IgD-negative memory B cell (primary cell): ENCODE results near the gene ASIC4. TPM values are rescaled to one million over a fixed set of nuclear protein-coding genes. Genes with fewer than 3 reads are reported as not detected.

Experiments
- H3K27ac Mint-ChIP-seq, 3 donors: one replicate each; pipeline ENCODE4 v1.8.0; 2020 to 2022; ENCODE audit warnings: mild to moderate bottlenecking in 3 of 3, mixed read lengths in 3 of 3, moderate library complexity in 1 of 3
- H3K27me3 Mint-ChIP-seq: one replicate; pipeline ENCODE4 v1.8.0; 2021; ENCODE audit warnings: mixed read lengths
- H3K36me3 Mint-ChIP-seq: one replicate; pipeline ENCODE4 v1.8.0; 2020; ENCODE audit warnings: mild to moderate bottlenecking, mixed read lengths
- H3K4me1 Mint-ChIP-seq, 3 donors: one replicate each; pipeline ENCODE4 v1.8.0; 2020 to 2022; ENCODE audit warnings: mixed read lengths in 3 of 3, mild to moderate bottlenecking in 1 of 3
- H3K4me3 Mint-ChIP-seq, 4 donors: one replicate each; pipeline ENCODE4 v1.8.0; 2020 to 2022; ENCODE audit warnings: mild to moderate bottlenecking in 4 of 4, mixed read lengths in 4 of 4, moderate library complexity in 3 of 4
- H3K9me3 Mint-ChIP-seq, 3 donors: one replicate each; pipeline ENCODE4 v1.8.0; 2020 to 2021; ENCODE audit warnings: mixed read lengths in 3 of 3, mild to moderate bottlenecking in 1 of 3
- polyA plus RNA-seq: library from polyadenylated mRNA; unstranded; fragments of 300-500 nt; fragmentation: Illumina TruSeq; gene quantifications from one replicate; pipeline ENCODE4 v1.2.3, GENCODE V29; 2021

Gene ASIC4
- polyA plus RNA-seq, 1 donor from 2014 or later = not detected

DNA sequence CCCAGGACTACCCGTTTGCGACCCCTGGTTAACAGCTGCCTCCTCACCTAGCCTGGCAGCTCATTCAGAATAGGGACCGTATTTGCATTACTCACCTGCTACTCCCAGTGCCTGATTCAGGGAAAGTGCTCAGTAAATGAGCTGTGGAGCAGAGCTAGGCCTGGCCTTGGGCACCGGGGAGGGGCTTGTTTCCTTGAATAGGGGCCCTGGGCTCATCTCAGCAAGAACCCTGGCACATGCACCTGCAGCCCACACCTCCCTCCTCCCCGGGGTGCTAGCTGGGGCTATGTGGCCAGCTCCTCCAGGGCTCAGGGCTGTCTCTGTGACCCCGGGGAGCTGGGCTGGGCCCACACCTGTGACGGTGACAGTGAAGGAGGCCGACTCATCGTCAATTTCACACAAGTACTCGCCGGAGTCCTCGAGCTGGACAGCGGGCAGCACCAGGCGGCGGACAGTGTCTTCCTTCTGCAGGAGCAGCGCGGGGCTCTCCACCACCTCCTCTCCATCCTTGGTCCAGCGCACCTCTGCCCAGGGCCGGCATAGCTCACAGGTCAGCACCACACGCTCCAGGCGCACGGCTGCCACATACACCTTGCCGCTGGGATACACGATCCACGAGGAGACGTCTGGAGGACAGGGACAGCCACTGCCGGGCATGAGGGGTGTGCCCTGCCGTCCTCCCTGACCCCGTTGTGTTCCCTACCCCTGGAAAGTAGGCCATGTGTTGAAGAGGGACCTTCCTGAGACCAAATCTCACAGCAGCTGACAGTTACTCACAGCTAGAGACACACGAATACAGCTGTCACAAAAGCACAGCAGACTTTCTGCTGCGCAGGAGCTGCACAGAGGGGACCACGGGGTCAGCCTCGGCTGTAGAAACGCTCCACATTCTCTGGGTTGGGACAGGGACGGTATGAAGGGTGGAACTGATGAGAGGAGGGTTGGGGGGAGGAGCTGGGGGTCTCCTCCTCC, 48.1 kb downstream of the ASIC4 start:
- no peak overlapping the region for H3K4me3 Mint-ChIP-seq
- no peaks in the 10 kb centered on the region for H3K4me1 Mint-ChIP-seq

DNA sequence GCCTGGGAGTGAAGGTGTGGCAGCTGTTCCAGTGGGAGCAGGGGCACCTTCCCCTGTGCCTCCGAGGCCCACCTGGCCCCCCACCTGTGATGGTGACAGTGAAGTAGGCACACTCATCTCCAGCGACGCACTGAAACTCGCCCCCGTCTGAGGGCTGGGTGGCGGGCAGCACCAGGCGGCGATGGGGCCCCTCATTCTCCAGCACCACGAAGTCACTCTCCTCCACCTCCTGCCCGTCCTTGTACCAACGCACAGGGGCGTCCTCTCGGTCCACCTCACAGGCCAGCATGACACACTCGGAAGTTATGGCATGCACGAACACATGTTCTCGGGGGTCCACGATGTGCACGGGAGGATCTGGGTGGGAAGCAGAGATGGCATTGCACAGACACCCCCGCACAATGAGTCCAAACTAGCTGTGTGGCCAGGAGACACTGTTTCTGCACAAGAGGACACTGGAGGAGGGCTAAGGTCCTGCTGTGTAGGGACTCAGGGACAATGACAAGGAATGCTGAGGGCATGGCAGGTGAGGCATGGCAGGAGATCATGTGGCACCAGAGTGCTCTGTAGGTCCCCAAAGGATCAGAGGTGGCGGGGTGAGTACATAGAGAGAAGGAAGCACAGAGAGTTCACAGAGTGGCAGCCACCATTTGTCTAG, 49.1 kb downstream of the ASIC4 start:
- Mint-ChIP-seq H3K36me3 (no peaks in the 10 kb centered on the region), H3K4me3 (no peak overlapping the region), H3K9me3 (peaks cover 0 to 8% (median 2%) of the 10 kb centered on the region in 3 donors), H3K27me3 (peaks cover 29% of the 10 kb centered on the region), H3K27ac (no peak overlapping the region), H3K4me1 (no peaks in the 10 kb centered on the region)

More for the DNA sequence above, 48.1 kb downstream of the ASIC4 start:
- Mint-ChIP-seq H3K9me3 (peaks cover 0 to 8% (median 0%) of the 10 kb centered on the region in 3 donors), H3K27ac (peak overlapping the region in 1 of 3 donors; percentile 5), H3K27me3 (peaks cover 21% of the 10 kb centered on the region), H3K36me3 (no peaks in the 10 kb centered on the region)

DNA sequence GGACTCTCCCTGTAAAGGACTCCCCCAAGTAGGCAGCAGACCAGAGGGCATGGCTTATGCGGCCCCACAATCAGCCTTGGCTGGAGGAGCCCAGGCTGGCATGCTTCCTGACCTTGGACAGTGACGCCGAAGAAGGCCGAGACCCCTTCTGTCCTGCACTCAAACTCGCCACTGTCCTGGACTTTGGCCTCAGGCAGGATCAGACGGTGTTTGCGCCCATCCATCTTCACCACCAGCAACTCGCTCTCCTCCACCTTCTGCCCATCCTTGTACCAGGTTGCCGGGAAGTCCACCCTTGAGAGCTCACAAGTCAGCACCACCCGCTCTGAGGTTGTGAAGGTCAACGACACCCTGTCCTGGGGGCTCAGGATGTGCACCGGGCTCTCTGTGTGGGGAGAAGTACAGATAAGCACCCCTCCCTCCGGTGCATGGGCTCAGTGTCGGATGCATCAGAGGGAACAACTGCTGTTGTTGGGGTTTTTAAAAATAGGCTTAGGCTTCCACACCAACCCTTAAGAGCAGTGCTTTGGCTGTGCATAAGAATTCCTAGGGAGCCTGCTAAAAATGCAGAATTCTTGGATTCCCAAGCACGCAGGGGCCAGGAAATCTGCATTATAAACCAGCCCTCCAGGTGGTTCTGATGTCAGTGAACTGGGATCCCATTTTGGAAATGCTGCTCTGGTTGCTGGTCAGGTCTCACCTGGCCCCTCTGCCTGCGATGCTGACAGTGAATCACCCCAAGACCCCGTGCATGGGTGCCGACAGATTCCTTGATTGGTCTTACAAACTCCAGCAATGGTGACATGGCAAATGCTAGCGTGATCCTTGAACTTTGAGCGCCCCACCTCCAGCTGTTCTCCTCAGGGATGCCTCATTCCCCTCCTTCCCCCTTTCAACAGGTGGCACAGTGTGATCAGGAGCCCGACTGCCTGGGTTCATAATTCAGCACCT, 51.1 kb downstream of the ASIC4 start:
- H3K4me3 Mint-ChIP-seq = no peak overlapping the region
- peaks cover 0 to 8% (median 2%) of the 10 kb centered on the region in 3 donors for H3K9me3 Mint-ChIP-seq
- no peak overlapping the region for H3K27ac Mint-ChIP-seq
- H3K36me3 Mint-ChIP-seq = no peaks in the 10 kb centered on the region
- H3K4me1 Mint-ChIP-seq = no peaks in the 10 kb centered on the region
- peaks cover 41% of the 10 kb centered on the region for H3K27me3 Mint-ChIP-seq

DNA sequence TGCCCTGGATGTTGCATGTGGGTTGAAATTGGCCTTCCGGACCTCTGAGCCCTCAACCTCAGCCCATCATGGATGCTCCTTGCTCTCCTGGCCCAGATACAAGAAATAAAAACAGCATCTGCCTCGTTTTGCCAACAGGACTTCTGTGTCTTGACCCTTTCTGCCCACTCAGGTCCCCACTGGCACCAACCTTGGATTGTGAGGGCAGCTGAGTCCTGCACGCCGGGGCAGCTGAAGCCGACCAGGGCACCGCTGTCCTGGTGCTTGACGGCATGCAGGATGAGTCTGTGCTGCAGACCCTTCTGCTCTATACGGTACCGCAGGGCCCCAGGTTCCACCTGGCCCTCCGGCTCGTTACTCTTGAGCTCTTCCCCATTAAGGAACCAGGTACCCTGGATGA, 52.4 kb downstream of the ASIC4 start:
- Mint-ChIP-seq H3K4me1 (no peaks in the 10 kb centered on the region), H3K27ac (no peak overlapping the region), H3K4me3 (no peak overlapping the region), H3K36me3 (no peaks in the 10 kb centered on the region), H3K27me3 (peaks cover 40% of the 10 kb centered on the region), H3K9me3 (peaks cover 0 to 8% (median 2%) of the 10 kb centered on the region in 3 donors)

DNA sequence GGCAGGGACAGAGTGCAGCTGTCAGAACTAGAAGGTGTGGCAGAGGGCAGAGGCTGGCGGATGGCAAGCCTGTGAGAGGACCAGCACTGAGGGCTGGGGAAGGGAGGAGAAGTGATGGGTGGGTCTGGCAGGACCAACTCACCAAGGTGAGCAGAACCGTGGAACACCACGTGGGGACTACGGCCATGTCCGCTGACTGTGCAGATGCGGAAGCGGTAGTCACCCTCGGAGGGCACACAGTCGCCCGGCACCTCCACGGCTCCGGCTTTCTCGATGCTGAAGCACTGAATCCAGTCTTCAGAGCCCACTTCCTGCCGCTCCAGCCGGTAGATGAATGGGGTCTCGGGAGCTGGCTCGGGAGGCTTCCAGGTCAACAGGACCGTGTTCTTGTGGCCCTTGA, 52.8 kb downstream of the ASIC4 start:
- no peak overlapping the region for H3K27ac Mint-ChIP-seq
- H3K36me3 Mint-ChIP-seq = no peaks in the 10 kb centered on the region
- H3K4me3 Mint-ChIP-seq = no peak overlapping the region
- H3K9me3 Mint-ChIP-seq = peaks cover 0 to 8% (median 3%) of the 10 kb centered on the region in 3 donors
- peaks cover 45% of the 10 kb centered on the region for H3K27me3 Mint-ChIP-seq
- H3K4me1 Mint-ChIP-seq = peaks cover 0 to 2% (median 0%) of the 10 kb centered on the region in 3 donors

DNA sequence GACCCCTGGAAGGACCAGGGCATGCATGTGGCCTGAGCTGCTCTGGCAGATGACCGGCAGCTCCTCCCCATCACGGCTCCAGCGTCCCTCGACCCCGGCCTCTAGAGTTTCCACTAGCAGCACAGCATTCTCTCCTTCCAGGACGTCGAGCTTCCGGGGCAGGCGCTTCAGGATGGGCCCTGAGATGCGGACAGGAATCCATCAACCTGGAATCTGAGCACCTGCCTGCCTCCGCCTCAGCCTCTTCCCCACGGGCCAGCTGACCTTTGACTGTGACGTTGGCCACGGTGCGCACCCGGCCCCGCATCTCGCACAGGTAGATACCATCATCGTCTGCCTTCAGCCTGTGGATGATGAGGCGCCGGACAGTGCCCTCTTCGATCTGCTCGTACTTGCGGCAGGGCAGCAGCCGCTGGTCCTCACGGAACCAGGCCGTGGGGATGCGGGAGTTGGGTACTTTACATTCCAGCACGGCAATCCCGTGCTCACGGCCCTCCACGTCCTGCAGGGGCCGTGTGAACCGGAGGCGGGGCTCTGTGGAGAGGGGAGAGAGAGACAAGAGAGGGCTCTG, 53.6 kb downstream of the ASIC4 start:
- Mint-ChIP-seq H3K36me3 (no peaks in the 10 kb centered on the region), H3K4me1 (peaks cover 0 to 2% (median 0%) of the 10 kb centered on the region in 3 donors), H3K9me3 (peaks cover 0 to 8% (median 3%) of the 10 kb centered on the region in 3 donors), H3K27ac (no peak overlapping the region), H3K4me3 (peak overlapping the region in 1 of 4 donors; percentile 34), H3K27me3 (peaks cover 45% of the 10 kb centered on the region)

DNA sequence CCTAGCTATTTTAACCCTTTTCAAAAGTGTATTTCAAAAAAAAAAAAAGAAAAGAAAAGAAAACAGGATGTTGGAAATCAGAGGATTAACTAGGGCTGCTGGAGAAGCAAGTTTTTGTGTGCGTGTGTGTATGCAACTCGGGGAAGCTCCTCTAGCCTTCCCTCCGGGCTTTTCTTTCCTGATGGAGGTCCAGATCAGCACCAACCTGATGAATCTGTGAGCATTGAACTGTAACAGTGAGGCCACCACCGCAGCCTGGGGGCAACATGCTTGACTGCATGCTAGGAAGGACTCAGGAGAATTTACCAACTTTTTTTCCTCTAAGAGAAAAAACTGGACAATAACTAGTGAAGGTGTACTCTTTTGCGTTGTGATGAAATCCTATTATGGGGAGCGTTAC, 54.8 kb downstream of the ASIC4 start:
- H3K4me1 Mint-ChIP-seq = peaks cover 0 to 2% (median 0%) of the 10 kb centered on the region in 3 donors
- no peak overlapping the region for H3K27ac Mint-ChIP-seq
- peaks cover 0 to 8% (median 3%) of the 10 kb centered on the region in 3 donors for H3K9me3 Mint-ChIP-seq
- peaks cover 45% of the 10 kb centered on the region for H3K27me3 Mint-ChIP-seq
- H3K36me3 Mint-ChIP-seq = no peaks in the 10 kb centered on the region
- H3K4me3 Mint-ChIP-seq = no peak overlapping the region

DNA sequence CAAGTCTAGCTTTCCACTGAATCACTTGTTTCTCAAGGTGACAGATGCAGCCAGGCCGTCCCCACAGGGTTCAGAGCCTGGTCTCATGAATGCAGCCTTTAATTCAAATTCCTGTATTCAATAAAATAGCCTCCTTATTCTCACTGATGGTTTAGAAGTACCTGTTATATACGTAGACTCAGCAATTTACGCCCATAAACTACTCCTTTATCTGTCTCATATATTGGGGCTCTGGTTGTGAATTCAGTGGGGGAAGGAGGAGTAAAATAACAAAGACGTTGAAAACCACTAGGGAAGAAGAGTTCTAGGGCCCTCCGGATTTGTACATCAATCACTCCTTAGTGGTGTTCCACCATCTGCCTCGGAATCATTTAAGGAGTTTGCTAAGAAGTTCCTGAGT, 55.4 kb downstream of the ASIC4 start:
- H3K36me3 Mint-ChIP-seq = no peaks in the 10 kb centered on the region
- H3K9me3 Mint-ChIP-seq = peaks cover 0 to 5% (median 3%) of the 10 kb centered on the region in 3 donors
- H3K27ac Mint-ChIP-seq = no peak overlapping the region
- peaks cover 45% of the 10 kb centered on the region for H3K27me3 Mint-ChIP-seq
- peaks cover 0 to 2% (median 0%) of the 10 kb centered on the region in 3 donors for H3K4me1 Mint-ChIP-seq
- peak overlapping the region in 3 of 4 donors; percentile 58 to 65 (median 59) for H3K4me3 Mint-ChIP-seq

DNA sequence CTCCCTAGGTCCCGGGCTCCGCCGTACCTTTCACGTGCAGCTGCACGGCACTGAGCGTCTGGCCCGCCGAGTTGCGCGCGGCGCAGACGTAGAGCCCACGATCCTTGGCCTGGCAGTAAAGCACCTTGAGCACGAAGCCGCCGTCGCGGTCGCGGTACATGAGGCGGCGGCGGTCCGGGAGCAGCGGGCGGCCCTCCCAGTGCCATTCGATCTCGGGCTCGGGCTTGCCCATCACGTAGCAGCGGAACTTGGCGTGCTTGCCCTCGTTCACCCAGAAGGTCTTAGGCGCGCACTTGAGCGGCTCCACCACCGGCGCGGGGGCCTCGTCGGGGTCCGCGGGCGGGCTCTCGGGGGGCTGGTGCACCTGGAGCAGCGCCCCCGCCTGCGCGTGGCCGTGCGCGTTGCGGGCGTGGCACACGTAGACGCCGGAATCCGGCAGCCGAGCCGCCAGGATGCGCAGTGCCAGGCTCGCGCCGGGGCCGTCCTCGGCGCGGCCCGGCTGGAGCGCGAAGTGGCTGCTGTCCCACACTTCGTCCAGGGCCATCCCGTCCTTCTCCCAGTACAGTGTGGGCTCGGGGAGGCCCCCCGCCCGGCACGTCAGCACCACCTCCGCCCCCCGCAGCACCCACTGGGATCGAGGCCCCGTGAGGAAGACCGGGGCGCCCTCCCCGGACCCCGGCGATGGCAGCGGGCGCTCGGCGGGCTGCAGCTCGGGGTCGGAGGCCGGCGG, 56.1 kb downstream of the ASIC4 start:
- peaks cover 0 to 2% (median 0%) of the 10 kb centered on the region in 3 donors for H3K4me1 Mint-ChIP-seq
- no peaks in the 10 kb centered on the region for H3K36me3 Mint-ChIP-seq
- peaks cover 51% of the 10 kb centered on the region for H3K27me3 Mint-ChIP-seq
- H3K4me3 Mint-ChIP-seq = peak overlapping the region; percentile 17 to 65 (median 51)
- H3K9me3 Mint-ChIP-seq = peaks cover 0 to 5% (median 3%) of the 10 kb centered on the region in 3 donors
- H3K27ac Mint-ChIP-seq = no peak overlapping the region

DNA sequence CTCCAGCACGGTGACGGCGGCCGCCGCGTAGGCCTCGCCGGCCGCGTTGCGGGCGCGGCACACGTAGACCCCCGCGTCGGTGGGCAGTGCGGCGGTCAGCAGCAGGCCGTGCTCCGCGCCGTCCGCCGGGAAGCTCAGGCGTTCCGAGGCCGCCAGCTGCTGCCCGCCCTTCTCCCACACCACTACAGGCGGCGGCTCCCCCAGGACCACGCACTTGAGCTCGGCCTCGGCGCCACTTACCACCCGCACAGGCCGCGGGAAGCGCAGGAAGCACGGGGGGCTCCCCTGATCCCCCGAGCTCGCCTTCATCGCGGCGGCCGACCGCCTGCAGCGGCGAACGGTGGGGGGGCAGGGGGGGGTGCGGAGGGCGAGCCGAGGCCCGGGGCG, 56.6 kb downstream of the ASIC4 start:
- peaks cover 0 to 5% (median 3%) of the 10 kb centered on the region in 3 donors for H3K9me3 Mint-ChIP-seq

DNA sequence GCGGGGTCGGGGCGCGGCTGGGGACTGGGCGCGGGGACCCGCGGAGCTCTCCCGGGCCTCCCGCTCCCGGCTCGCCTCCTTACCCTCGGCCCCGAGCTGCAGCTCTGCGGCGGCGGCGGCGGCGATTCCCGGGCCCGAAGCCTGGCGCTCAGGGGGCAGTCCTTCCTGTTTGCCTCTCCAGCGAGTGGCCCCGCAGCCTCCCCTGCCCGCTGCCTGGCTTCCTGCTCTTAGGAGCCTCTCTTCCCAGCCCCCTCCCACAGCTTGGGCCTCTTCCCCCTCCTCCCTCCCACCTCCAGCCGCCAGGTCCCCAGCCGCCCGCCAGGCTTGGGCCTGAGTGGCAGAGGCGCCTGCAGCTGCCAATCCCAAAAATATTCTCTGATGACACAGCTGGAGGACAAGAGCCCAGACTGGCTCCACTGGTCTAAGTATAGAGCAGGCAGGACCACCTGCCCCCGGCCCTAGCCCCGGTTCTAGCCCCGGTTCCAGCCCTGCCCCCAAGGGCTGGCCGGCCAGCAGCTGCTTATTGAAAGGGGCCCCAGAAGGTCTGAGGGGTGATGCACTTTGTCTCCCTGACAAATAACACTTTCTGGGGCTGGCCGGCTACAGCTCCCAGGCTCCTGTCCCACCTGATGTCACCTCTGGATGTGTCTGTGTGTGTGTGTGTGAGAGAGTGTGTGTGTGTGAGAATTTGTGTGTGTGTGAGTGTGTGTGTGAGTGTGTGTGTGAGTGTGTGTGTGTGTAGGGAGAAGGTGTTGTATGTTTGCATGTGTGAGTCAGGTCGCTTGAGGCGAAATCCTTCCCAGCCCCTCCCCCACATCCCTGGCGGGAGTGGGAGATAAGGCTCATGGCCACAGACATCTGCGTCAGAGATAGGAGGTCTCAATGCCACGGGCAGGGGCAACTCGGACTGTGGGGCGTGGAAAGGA, 57.3 kb downstream of the ASIC4 start, which contains the start of gene OBSL1:
Gene OBSL1 (minus strand): TSS at position 229 of the 926 bp plus-strand sequence. CDS start 307 bp downstream, outside the sequence.
- H3K9me3 Mint-ChIP-seq = peaks cover 0 to 3% (median 1%) of the 10 kb centered on the region in 3 donors
- peaks cover 0 to 2% (median 0%) of the 10 kb centered on the region in 3 donors for H3K4me1 Mint-ChIP-seq
- no peaks in the 10 kb centered on the region for H3K36me3 Mint-ChIP-seq
- H3K4me3 Mint-ChIP-seq = peak within 1 kb of the TSS in 3 of 4 donors; percentile 17 to 65 (median 27)
- peaks cover 51% of the 10 kb centered on the region for H3K27me3 Mint-ChIP-seq
- H3K27ac Mint-ChIP-seq = no peak within 1 kb of the TSS

More for the DNA sequence above, 56.6 kb downstream of the ASIC4 start:
- H3K4me3 Mint-ChIP-seq = no peak overlapping the region
- peaks cover 53% of the 10 kb centered on the region for H3K27me3 Mint-ChIP-seq
- H3K4me1 Mint-ChIP-seq = peaks cover 0 to 2% (median 0%) of the 10 kb centered on the region in 3 donors
- no peak overlapping the region for H3K27ac Mint-ChIP-seq
- H3K36me3 Mint-ChIP-seq = no peaks in the 10 kb centered on the region

DNA sequence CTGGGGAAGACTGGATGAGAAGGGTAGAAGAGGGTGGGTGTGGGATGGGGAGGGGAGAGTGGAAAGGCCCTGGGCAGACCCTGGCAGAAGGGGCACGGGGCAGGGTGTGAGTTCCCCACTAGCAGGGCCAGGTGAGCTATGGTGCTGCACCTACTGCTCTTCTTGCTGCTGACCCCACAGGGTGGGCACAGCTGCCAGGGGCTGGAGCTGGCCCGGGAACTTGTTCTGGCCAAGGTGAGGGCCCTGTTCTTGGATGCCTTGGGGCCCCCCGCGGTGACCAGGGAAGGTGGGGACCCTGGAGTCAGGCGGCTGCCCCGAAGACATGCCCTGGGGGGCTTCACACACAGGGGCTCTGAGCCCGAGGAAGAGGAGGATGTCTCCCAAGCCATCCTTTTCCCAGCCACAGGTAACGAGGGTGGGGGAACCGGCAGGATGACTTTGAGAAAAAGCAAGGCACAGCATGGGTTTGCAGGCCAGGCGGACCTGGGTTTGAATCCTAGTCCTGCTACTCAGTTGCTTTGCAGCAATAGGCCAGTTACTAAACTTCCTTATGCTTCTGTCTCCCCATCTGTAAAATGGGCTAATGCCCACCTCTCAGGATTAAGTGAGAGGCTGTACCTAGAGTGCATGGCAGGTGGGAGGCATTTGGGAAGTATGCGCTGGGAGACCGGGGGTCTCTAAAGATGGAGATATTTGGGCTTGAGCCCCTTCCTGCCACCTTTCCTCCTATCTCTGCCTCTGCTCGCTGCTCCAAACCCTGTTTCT, 58.1 kb downstream of the ASIC4 start, which contains the start of gene INHA:
Gene INHA (plus strand): TSS at position 74 of the 765 bp plus-strand sequence. CDS start 65 bp downstream, at position 139.
- no peak within 1 kb of the TSS for H3K27ac Mint-ChIP-seq
- peaks cover 53% of the 10 kb centered on the region for H3K27me3 Mint-ChIP-seq
- H3K9me3 Mint-ChIP-seq = peaks cover 0 to 3% (median 0%) of the 10 kb centered on the region in 3 donors
- peaks cover 0 to 2% (median 0%) of the 10 kb centered on the region in 3 donors for H3K4me1 Mint-ChIP-seq
- peak within 1 kb of the TSS in 2 of 4 donors; percentile 45 to 65 for H3K4me3 Mint-ChIP-seq
- H3K36me3 Mint-ChIP-seq = no peaks in the 10 kb centered on the region
